Pericardium fibroblast (primary cell): ENCODE measurements around the gene RC3H1. TPM values are rescaled to one million over a fixed set of nuclear protein-coding genes. Genes with fewer than 3 reads are reported as not detected.

Source experiments
- total RNA-seq: library from RNA; depleted of rRNA; stranded (reverse); fragments of >200 nt; gene quantifications from 2 replicates; pipeline ENCODE4 v1.2.3, GENCODE V29; 2015

Gene RC3H1, protein sequence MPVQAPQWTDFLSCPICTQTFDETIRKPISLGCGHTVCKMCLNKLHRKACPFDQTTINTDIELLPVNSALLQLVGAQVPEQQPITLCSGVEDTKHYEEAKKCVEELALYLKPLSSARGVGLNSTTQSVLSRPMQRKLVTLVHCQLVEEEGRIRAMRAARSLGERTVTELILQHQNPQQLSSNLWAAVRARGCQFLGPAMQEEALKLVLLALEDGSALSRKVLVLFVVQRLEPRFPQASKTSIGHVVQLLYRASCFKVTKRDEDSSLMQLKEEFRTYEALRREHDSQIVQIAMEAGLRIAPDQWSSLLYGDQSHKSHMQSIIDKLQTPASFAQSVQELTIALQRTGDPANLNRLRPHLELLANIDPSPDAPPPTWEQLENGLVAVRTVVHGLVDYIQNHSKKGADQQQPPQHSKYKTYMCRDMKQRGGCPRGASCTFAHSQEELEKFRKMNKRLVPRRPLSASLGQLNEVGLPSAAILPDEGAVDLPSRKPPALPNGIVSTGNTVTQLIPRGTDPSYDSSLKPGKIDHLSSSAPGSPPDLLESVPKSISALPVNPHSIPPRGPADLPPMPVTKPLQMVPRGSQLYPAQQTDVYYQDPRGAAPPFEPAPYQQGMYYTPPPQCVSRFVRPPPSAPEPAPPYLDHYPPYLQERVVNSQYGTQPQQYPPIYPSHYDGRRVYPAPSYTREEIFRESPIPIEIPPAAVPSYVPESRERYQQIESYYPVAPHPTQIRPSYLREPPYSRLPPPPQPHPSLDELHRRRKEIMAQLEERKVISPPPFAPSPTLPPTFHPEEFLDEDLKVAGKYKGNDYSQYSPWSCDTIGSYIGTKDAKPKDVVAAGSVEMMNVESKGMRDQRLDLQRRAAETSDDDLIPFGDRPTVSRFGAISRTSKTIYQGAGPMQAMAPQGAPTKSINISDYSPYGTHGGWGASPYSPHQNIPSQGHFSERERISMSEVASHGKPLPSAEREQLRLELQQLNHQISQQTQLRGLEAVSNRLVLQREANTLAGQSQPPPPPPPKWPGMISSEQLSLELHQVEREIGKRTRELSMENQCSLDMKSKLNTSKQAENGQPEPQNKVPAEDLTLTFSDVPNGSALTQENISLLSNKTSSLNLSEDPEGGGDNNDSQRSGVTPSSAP
- total RNA-seq = 7.5 and 11.6 TPM in 2 replicates

DNA sequence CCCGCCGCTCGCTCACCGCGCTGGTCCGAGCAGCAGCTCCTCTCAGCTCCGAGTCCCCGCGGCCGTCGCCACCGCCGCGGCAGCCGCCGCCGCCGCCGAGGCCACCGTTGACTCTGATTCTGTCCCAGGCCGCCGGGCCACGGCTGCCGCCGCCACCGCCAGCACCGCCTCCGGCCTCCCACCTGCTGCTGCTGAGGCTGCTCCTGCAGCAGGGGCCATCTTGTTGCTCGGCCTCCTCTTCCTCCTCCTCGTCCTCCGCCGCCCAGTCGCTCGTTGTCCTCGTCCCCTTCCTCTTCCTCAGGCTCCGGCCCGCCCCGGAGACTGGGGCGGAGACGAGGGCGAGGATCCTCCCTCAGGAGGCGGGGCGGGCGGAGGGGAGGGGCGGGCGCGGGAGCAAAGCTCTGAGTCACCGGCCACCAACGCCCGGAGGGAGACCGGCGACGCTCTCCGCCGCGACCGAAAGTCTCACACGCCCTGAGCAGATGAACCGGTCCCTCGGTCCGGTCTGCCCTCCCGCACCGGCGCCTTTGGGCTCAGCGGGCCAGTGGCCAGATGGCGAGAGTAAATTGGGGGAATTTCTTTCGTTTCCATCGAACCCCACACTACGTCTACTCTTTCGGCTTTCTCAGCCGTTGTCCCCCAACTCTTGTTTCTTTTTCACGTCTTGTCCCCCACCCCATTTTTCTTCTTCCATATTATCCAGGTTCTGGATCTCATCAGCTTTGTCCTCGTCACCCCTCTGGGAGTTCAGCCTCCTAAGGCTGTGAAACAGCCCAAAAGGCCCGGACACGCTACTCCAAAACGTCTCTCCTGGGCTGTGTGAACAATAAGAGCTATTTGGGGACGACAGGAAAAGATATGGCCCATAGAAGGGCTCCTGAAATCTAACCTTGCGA is at the start of gene RC3H1:
RC3H1 (minus strand) TSS at position 278 of the 896 bp plus-strand sequence. CDS start 29,372 bp downstream, outside the sequence.

DNA sequence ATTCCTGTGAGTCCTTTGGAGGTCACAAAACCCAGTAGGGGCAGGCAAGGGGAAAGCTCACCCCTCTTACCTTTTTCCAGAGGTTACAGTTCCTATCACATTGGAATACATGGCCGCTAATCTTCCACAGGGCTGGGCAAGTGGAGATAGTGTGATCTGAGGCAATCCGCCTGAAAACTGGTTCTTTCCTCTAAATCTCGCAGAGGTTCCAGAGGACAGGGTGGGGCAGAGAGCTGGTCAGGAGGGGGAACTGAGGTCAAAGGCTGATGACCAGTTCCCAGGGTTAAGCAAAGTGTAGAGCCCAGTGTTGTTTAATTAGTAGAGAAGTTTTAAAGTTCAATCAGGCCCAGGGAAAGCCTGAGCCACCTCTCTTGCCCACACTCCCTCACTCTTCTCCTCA is 105.0 kb downstream of the RC3H1 start, which contains the start of gene SERPINC1:
SERPINC1 (minus strand) TSS at position 179 of the 400 bp plus-strand sequence; CDS start at position 111, 68 bp downstream.

Other genes with a start within 250 kb of the RC3H1 start
- gene DARS2, start 197.7 kb downstream of the RC3H1 start, total RNA-seq = 9.6 and 10.8 TPM in 2 replicates
- gene CENPL, start 197.5 kb downstream of the RC3H1 start, total RNA-seq = 2.3 and 4.2 TPM in 2 replicates
- 485 and 1,441 TPM in 2 replicates for gene GAS5, start 154.4 kb downstream of the RC3H1 start, total RNA-seq
- 2.3 and 4.5 TPM in 2 replicates for gene ZBTB37, start 154.0 kb downstream of the RC3H1 start, total RNA-seq
- gene SERPINC1, start 105.0 kb downstream of the RC3H1 start, total RNA-seq = not detected in 2 replicates
- 20.4 and 44.5 TPM in 2 replicates for gene RABGAP1L, start 137.2 kb upstream of the RC3H1 start, total RNA-seq